B cell (primary cell): ENCODE results near the gene MAP2K1. TPM values are rescaled to one million over a fixed set of nuclear protein-coding genes. Genes with fewer than 3 reads are reported as not detected.
"Not testable (repeated sequence)": the region's sequence is repeated elsewhere in the genome, so short reads cannot be mapped to it uniquely, and the experiment has no call there.

Experiments used
- ATAC-seq: fragments of 200-7000 bp; cut with Tn5 transposase; one replicate; pipeline ENCODE4 v1.10.0; 2021; ENCODE audit warnings: low read depth, mild to moderate bottlenecking, moderate number of reproducible peaks, moderate library complexity
- CTCF ChIA-PET: fragments of 350-600 bp; sonication (Branson Sonifier 250); formaldehyde crosslinking; loops from one replicate; lab custom pipeline; 2021; ENCODE audit warnings: antibody characterized with exemption, inconsistent platforms; lab: Charles Lee
- POLR2A ChIA-PET: fragments of 350-600 bp; sonication (Branson Sonifier 250); formaldehyde crosslinking; loops from one replicate; lab custom pipeline; 2021; ENCODE audit warnings: antibody characterized with exemption; lab: Charles Lee
- DNase-seq: peaks from one replicate; pipeline ENCODE4 v3.0.0; 2013
- H2AFZ ChIP-seq: 2 replicates; pipeline ENCODE4 v1.6.1; 2012; ENCODE audit warnings: mild to moderate bottlenecking, low read depth, low read length; ENCODE audit not compliant: insufficient read depth, poor library complexity, severe bottlenecking
- H3K27ac ChIP-seq, 2 donors: 1 replicate in 1 of 2; 2 replicates in 1 of 2; pipeline ENCODE4 v1.5.1; 2012 to 2013; ENCODE audit warnings: low read length in 2 of 2, mild to moderate bottlenecking in 2 of 2, moderate library complexity in 1 of 2
- H3K27me3 ChIP-seq, 4 experiments: fragments of 200-600 bp in 1 of 4; sonication (generic) in 1 of 4; replicated peaks in 1 of 4; 1 replicate in 2 of 4; 2 replicates in 2 of 4; pipeline versions ENCODE4 v1.6.1 to v1.7.0; 2013 to 2016; ENCODE audit warnings: low read length in 3 of 4, mild to moderate bottlenecking in 2 of 4, mixed read lengths in 1 of 4, moderate library complexity in 1 of 4; ENCODE audit not compliant: insufficient read depth in 4 of 4, control insufficient read depth in 3 of 4; ENCODE audit errors: control extremely low read depth in 1 of 4
- H3K36me3 ChIP-seq, 2 experiments: replicated peaks in 1 of 2; 1 replicate in 1 of 2; 2 replicates in 1 of 2; pipeline versions ENCODE4 v1.6.1 to v1.7.1; 2013; ENCODE audit warnings: low read length in 1 of 2; ENCODE audit not compliant: insufficient read depth in 2 of 2, control insufficient read depth in 1 of 2; ENCODE audit errors: control extremely low read depth in 1 of 2, extremely low read depth in 1 of 2
- H3K4me1 ChIP-seq, 2 donors: fragments of 200-600 bp in 1 of 2; sonication (generic) in 1 of 2; 1 replicate in 1 of 2; 2 replicates in 1 of 2; pipeline versions ENCODE4 v1.5.1 to v1.6.1; 2013 to 2017; ENCODE audit warnings: low read length in 2 of 2; ENCODE audit not compliant: control insufficient read depth in 2 of 2, insufficient read depth in 2 of 2
- H3K4me2 ChIP-seq: replicated peaks from 2 replicates; pipeline ENCODE3; 2012; ENCODE audit warnings: mild to moderate bottlenecking, low read depth, low read length; ENCODE audit not compliant: poor library complexity, severe bottlenecking
- H3K4me3 ChIP-seq, 5 experiments: fragments of 200-600 bp in 1 of 5; sonication (generic) in 1 of 5; 1 replicate in 3 of 5; 2 replicates in 2 of 5; pipeline versions ENCODE4 v1.5.1 to v1.7.0; 2011 to 2016; ENCODE audit warnings: low read length in 4 of 5, mild to moderate bottlenecking in 4 of 5, low read depth in 2 of 5, control low read depth in 1 of 5, moderate library complexity in 1 of 5; ENCODE audit not compliant: insufficient read depth in 1 of 5; ENCODE audit errors: control extremely low read depth in 1 of 5, extremely low read depth in 1 of 5
- H3K79me2 ChIP-seq: fragments of 200-600 bp; sonication (generic); one replicate; pipeline ENCODE4 v1.6.0; 2016; ENCODE audit warnings: low read length; ENCODE audit not compliant: control insufficient read depth, insufficient read depth
- H3K9ac ChIP-seq: fragments of 200-600 bp; sonication (generic); 2 replicates; pipeline ENCODE4 v1.6.1; 2017; ENCODE audit warnings: mild to moderate bottlenecking, low read length, moderate library complexity
- H3K9me3 ChIP-seq, 3 donors: one replicate each; pipeline versions ENCODE4 v1.6.1 to v1.7.1; 2013; ENCODE audit warnings: low read length in 2 of 3; ENCODE audit not compliant: control insufficient read depth in 2 of 3, insufficient read depth in 1 of 3; ENCODE audit errors: control extremely low read depth in 1 of 3
- H4K20me1 ChIP-seq: 2 replicates; pipeline ENCODE4 v1.6.0; 2012; ENCODE audit warnings: mild to moderate bottlenecking, low read length; ENCODE audit not compliant: insufficient read depth, control insufficient read depth, poor library complexity, severe bottlenecking
- H3K27ac Mint-ChIP-seq: one replicate; pipeline ENCODE4 v1.8.0; 2021; ENCODE audit warnings: mixed read lengths
- H3K27me3 Mint-ChIP-seq: one replicate; pipeline ENCODE4 v1.8.0; 2021; ENCODE audit warnings: mixed read lengths
- H3K4me1 Mint-ChIP-seq: one replicate; pipeline ENCODE4 v1.8.0; 2021; ENCODE audit warnings: mixed read lengths
- H3K4me3 Mint-ChIP-seq: one replicate; pipeline ENCODE4 v1.8.0; 2021; ENCODE audit warnings: mixed read lengths
- H3K9me3 Mint-ChIP-seq: one replicate; pipeline ENCODE4 v1.8.0; 2022; ENCODE audit warnings: mixed read lengths; ENCODE audit not compliant: insufficient read depth
- CTCF ChIP-seq: fragments of 200-600 bp; IDR thresholded peaks from one replicate; pipeline ENCODE4 v1.8.0; 2022; ENCODE audit warnings: antibody characterized with exemption, mild to moderate bottlenecking
- EZH2 ChIP-seq: IDR thresholded peaks from 2 replicates; pipeline ENCODE4 v1.6.1; 2012; ENCODE audit warnings: borderline replicate concordance, low read depth, mild to moderate bottlenecking, moderate library complexity, low read length; ENCODE audit not compliant: insufficient read depth, poor library complexity, severe bottlenecking
- WGBS: methylation state at CpG from one replicate; pipeline ENCODE4 v1.1.5; 2013; ENCODE audit warnings: missing lambda C conversion rate; ENCODE audit not compliant: insufficient coverage; 5-methylcytosine and 5-hydroxymethylcytosine counted together
- intact Hi-C: fragments of 100-400 bp; cut with micrococcal nuclease; formaldehyde crosslinking; loops from one replicate; pipeline ENCODE4 v1.10.0; 2022
- polyA plus RNA-seq: library from polyadenylated mRNA; depleted of rRNA; stranded (reverse); fragments of >200 nt; gene quantifications from 2 replicates; pipeline ENCODE4 v1.2.3, GENCODE V29; 2012
- total RNA-seq, 2 donors: library from RNA; stranded (reverse); fragments of 120-200 nt in 1 of 2; gene quantifications; 1 replicate in 1 of 2; 2 replicates in 1 of 2; pipeline versions ENCODE4 v1.2.3 to v1.2.4, GENCODE V29; 2013 to 2022

Gene MAP2K1
- total and polyA plus RNA-seq, 2 donors (not counting 1 experiment from before 2014, with no cell fraction given): 21.6 to 52.3 TPM

GRCh38 chr15:66389859-66390381 is 3.2 kb downstream of the MAP2K1 start:
- Histone ChIP-seq H3K36me3 (peaks cover 0 to 3% of the 10 kb centered on the region in 2 experiments), H3K4me2 (peak overlapping the region; percentile 83), H4K20me1 (peaks cover 60% of the 10 kb centered on the region), H3K27ac (peak overlapping the region; percentile 32 to 46), H3K9me3 (peaks cover 0 to 4% (median 0%) of the 10 kb centered on the region in 3 donors), H3K4me1 (peaks cover 57 to 61% of the 10 kb centered on the region in 2 donors), H2AFZ (no peak overlapping the region), H3K9ac (no peak overlapping the region), H3K27me3 (no peaks in the 10 kb centered on the region), H3K79me2 (peaks cover 86% of the 10 kb centered on the region), H3K4me3 (peak overlapping the region in 1 of 5 experiments; percentile 25)
- H3K27ac Mint-ChIP-seq: peak overlapping the region; percentile 80
- DNase-seq (no peak), ATAC-seq (no peak)
- H3K4me3 Mint-ChIP-seq: peak overlapping the region; percentile 68
- H3K9me3 Mint-ChIP-seq: peaks cover 3% of the 10 kb centered on the region
- TF ChIP-seq CTCF (no peak), EZH2 (no peak)
- ChIA-PET POLR2A (no interaction called here), CTCF (interaction anchor here (0.7 to 5.5 kb wide), 5 partner anchors 13 to 109 kb away, joined by 3 to 89 read pairs (median 4); partner anchors contain the start of genes SNAPC5 and TIPIN)
- intact Hi-C loops: no loop called here
- H3K4me1 Mint-ChIP-seq: peaks cover 71% of the 10 kb centered on the region
- no peaks in the 10 kb centered on the region for H3K27me3 Mint-ChIP-seq

GRCh38 chr15:66390678-66391077 is 4.0 kb downstream of the MAP2K1 start:
- TF ChIP-seq EZH2 (no peak), CTCF (no peak)
- no peak overlapping the region for H3K9ac ChIP-seq
- H3K4me2 ChIP-seq: peak overlapping the region; percentile 83
- peak overlapping the region; percentile 80 for H3K27ac Mint-ChIP-seq
- POLR2A ChIA-PET: no interaction called here
- peaks cover 0 to 3% of the 10 kb centered on the region in 2 experiments for H3K36me3 ChIP-seq
- DNase-seq: peak; percentile 74
- H3K27ac ChIP-seq: peak overlapping the region; percentile 17 to 55
- peak overlapping the region; percentile 68 for H3K4me3 Mint-ChIP-seq
- H3K9me3 ChIP-seq: peaks cover 0 to 4% (median 0%) of the 10 kb centered on the region in 3 donors
- H3K27me3 Mint-ChIP-seq: no peaks in the 10 kb centered on the region
- peak; percentile 11 for ATAC-seq
- peaks cover 57 to 61% of the 10 kb centered on the region in 2 donors for H3K4me1 ChIP-seq
- peaks cover 74% of the 10 kb centered on the region for H3K4me1 Mint-ChIP-seq
- no peaks in the 10 kb centered on the region for H3K27me3 ChIP-seq
- no peak overlapping the region for H2AFZ ChIP-seq
- 0% methylated on average over 1 of the region's 1 CpG for WGBS
- peaks cover 93% of the 10 kb centered on the region for H3K79me2 ChIP-seq
- peaks cover 67% of the 10 kb centered on the region for H4K20me1 ChIP-seq
- H3K9me3 Mint-ChIP-seq: peaks cover 3% of the 10 kb centered on the region
- CTCF ChIA-PET: interaction anchor here (0.7 to 2.0 kb wide), 4 partner anchors 12 to 108 kb away, joined by 3 to 10 read pairs (median 4); partner anchors contain the start of gene TIPIN
- H3K4me3 ChIP-seq: no peak overlapping the region
- intact Hi-C loops: no loop called here

- H3K27me3 Mint-ChIP-seq, ATAC-seq, H3K9me3 Mint-ChIP-seq, H3K27ac ChIP-seq, H3K27me3 ChIP-seq, intact Hi-C loops, H3K4me3 Mint-ChIP-seq, H3K36me3 ChIP-seq, H3K9ac ChIP-seq, H3K9me3 ChIP-seq, H3K4me3 ChIP-seq, H3K4me2 ChIP-seq, H2AFZ ChIP-seq, DNase-seq, POLR2A ChIA-PET: not testable (repeated sequence)
- CTCF ChIA-PET: interaction anchor here (0.6 to 0.7 kb wide), 2 partner anchors 65 to 378 kb away, joined by 3 to 7 read pairs; no protein-coding TSS in a partner anchor
- peak overlapping the region; percentile 15 for H3K27ac Mint-ChIP-seq
- Histone ChIP-seq H3K79me2 (peaks cover 95% of the 10 kb centered on the region), H4K20me1 (peaks cover 81% of the 10 kb centered on the region), H3K4me1 (peaks cover 45 to 46% of the 10 kb centered on the region in 2 donors)
- peaks cover 62% of the 10 kb centered on the region for H3K4me1 Mint-ChIP-seq
- WGBS: no CpG with 5 or more reads among the region's 1 CpG
These were observed 6.3 kb downstream of the MAP2K1 start for GRCh38 chr15:66393037-66393436.
